NOMO-1 treated with dmso at 0.1 percent for 144 hours (cell line): ENCODE data around the gene SLC40A1.

Source experiments
- DNase-seq: peaks from one replicate; lab custom pipeline; 2025; ENCODE audit not compliant: unreplicated experiment; lab: John Stamatoyannopoulos, UW

Gene SLC40A1

GRCh38 chr2:189542145-189542882, 38.3 kb downstream of the SLC40A1 start:
- DNase-seq, result no peak

DNA sequence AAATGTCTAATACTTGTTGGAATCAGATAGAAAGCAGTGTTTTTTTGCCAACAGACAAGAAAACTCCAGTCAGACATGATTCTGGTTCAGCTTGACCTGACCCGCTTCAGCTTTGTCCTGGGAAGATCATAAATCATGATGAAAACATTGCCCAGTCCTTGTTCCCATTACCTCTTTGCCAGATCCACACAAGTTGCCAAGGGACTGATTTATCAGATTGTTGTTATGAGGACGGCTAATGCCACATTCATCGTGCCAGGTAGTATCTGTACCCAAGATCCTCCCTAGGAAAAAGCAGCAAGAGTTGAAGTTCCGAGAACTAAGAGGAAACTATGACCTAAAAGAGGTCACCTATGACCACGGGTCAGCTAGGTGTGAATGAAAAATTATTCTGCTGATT, 39.0 kb downstream of the SLC40A1 start:
- no peak for DNase-seq

- no peak for DNase-seq
These were observed 40.0 kb downstream of the SLC40A1 start for GRCh38 chr2:189540551-189540950.

- DNase-seq, result no peak
These were observed 42.2 kb downstream of the SLC40A1 start for GRCh38 chr2:189538402-189538801.

GRCh38 chr2:189536830-189537229, 43.8 kb downstream of the SLC40A1 start:
- DNase-seq, result no peak

GRCh38 chr2:189534854-189535832, 45.4 kb downstream of the SLC40A1 start:
- DNase-seq, result no peak

DNA sequence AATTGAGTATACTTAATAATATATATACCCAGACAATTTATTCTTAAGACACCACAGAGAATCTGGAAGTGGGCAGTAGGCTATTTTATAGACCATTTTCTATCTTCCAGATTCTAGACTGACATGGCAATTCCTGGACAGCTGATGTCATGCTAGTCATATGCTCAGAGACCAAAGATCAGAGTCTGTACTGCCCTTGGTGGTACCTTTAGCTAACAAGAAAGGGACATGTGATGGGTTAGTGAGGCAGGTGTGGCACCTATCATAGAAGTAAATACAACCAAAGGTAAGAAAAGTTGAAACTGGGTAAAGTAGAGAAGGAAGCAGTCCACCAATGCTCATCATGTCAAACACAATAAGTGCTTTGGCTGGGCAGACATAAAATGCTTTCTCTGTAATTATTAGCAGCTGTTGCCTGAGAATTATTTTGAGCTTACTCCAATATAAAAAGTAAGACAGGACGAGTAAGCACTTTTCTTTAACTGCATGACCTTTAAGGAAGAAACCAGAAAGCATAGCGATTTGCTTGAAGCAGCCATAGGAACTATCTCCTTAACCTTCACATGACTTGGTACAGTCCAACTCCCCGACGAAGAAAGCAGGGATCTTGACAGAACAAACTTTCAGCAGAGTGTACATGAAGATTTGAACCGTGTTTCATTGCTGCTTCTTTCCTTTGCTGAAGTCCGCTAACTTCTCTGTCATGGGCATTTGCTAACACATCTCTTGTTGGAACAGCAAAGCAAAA, 47.1 kb downstream of the SLC40A1 start:
- DNase-seq, result no peak

DNA sequence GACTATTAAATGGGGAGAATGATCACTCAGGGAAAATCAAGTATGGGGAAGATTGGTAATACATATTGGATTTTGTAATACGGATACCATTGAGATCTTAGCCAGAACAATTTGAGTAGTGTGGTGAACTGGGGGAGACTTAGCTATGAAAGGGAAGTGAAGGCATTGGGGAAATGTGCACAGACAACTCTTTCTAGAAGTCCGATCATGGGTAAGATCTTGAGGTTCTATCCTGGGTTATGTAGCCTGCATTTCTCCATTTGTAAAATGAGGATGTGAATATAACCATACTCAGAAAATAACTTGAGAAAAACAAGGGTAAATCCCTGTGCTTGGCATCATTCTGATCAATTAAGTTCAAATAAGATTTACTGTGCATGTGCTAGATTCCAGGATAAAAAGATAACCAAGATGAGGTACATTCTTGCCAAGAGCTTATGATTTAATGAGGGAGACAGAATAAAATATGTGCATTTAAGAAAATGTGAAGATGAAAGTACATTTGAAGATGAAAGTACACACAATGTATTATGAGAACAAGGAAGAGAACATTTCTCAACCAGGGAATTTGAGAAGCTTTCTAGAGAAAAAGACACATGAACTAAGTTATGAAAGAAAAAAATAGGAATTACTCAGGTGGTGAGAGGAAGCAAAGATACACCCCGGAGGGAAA, 49.5 kb downstream of the SLC40A1 start:
- DNase-seq, result no peak

GRCh38 chr2:189528617-189529016, 52.0 kb downstream of the SLC40A1 start:
- no peak for DNase-seq

DNA sequence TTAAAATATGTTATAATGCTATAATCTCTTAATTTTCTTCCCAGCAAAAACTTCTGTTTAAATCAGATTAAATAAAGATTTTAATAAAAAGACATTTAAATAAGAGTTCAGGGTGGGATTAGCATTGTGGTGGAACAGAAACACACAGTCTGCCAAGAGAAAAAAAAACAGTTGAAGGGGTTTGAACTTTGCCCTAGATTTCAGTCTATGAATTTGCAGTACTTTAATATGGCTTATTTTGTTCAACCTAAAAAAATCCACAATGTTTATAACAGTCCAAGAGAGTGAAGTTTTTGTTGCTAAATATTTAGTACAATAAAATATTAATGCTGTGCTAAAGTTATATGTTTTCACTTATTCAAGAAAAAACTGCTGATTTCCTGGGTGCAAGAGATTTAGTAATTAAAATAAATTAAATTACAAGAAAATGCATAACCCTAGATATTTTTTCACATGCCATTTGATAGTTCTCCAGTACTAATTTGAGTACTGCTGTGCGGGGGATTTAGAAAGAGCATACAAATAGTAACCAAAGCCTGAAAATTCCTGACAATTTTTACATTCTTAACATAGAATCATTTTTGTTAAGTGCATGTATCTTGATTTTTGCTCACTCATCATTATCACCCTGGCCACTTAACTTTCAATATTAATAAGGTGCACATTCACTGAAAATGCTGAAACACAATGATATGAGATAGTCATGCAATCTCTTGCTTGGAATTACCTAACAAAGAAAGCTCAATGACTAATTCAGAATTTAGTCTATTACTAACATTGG, 52.6 kb downstream of the SLC40A1 start:
- no peak for DNase-seq

DNA sequence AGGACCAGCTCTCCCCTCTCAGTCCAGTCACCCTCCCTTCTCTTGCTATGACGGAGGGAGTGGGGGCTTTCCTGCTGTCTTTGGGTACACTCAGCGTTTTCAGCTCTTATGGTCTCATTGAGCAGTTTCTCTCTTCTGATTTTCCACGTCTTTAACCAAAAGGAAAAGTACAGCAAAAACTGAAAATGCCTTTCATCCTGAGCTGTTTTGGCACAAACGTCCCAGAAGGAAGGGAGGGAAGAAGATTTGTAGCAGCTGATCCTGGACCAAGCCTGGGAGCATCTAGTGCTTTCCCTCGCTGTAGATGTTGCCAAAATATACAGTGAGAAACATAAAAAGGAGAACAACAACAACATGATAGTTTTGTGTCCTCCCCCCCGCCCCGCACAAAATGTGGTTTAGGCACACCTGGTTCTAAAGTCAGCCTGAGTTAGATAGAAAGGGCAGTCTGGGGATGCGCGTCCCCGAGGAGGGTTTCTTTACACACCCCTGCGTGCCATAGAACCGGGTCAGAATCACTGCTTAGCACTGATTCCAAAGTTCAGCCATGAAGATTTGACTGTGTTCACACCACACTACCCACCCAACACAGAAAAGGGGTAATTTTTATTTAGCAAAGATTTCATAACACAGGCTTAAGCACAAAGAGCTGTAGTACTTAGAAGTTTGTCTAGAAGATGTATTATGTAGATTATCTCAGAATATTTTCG, 53.4 kb downstream of the SLC40A1 start:
- DNase-seq, result no peak

- DNase-seq, result no peak
These were observed 54.3 kb downstream of the SLC40A1 start for GRCh38 chr2:189526241-189526640.

GRCh38 chr2:189524746-189525145, 55.8 kb downstream of the SLC40A1 start:
- no peak for DNase-seq

- no peak for DNase-seq
These were observed 58.0 kb downstream of the SLC40A1 start for GRCh38 chr2:189522435-189523151.

DNA sequence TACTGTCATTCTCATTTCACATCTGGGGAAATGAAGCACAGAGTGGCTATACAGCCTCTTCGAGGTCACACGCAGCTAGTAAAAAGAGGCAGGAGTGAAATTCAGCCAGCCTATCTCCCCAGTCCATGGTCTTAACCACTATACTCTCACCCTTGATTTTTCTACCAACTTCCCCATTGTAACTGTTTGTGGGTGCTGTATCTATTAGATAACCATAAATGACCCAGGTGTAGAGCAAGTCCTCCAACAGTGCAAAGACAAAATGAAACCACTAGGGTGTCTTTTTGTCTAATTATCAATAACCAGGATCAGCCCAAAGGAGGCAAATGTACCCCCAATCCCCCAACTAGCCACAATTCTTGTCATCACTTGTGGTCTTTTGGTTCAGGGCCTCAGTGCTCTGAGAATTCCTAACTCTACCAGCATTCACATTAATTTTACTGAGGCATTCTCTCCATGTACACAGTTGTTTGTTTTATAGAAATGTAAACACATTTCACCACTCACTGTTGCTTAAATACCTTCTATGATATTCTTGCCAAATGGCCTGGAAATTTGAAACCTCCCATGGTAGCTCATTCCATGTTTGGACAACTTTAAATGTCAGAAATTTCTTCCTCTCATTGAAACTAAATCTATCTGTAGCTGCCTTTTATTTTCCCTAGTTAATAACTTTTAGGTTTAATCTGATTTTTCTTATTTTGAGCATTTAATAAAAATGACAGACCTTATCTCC, 58.7 kb downstream of the SLC40A1 start:
- no peak for DNase-seq

- no peak for DNase-seq
These were observed 60.8 kb downstream of the SLC40A1 start for GRCh38 chr2:189519631-189520387.

GRCh38 chr2:189517847-189518535, 62.6 kb downstream of the SLC40A1 start:
- DNase-seq, result no peak
